Fibroblast of villous mesenchyme (primary cell): Measurements from ENCODE around the gene TECPR2. TPM values are rescaled to one million over a fixed set of nuclear protein-coding genes. Genes with fewer than 3 reads are reported as not detected.

Experiments used
- DNase-seq: peaks from one replicate; pipeline ENCODE4 v3.0.0-alpha.2; 2010; ENCODE audit warnings: low read depth
- H3K4me3 ChIP-seq: 2 replicates; pipeline ENCODE4 v1.5.1; 2011; ENCODE audit warnings: low read depth, mild to moderate bottlenecking, low read length
- total RNA-seq: library from RNA; depleted of rRNA; stranded (reverse); fragments of >200 nt; gene quantifications from 2 replicates; pipeline ENCODE4 v1.2.3, GENCODE V29; 2012
- TF ChIP-seq, protein P1 (sequence below): IDR thresholded peaks from 2 replicates; pipeline ENCODE4 v1.5.1; 2012; ENCODE audit warnings: low read depth, mild to moderate bottlenecking, low read length; ENCODE audit not compliant: insufficient read depth

TECPR2 gene
- total RNA-seq, 1 donor: 19.9 TPM

- no peak overlapping the region for H3K4me3 ChIP-seq
- TF ChIP-seq, protein P1, sequence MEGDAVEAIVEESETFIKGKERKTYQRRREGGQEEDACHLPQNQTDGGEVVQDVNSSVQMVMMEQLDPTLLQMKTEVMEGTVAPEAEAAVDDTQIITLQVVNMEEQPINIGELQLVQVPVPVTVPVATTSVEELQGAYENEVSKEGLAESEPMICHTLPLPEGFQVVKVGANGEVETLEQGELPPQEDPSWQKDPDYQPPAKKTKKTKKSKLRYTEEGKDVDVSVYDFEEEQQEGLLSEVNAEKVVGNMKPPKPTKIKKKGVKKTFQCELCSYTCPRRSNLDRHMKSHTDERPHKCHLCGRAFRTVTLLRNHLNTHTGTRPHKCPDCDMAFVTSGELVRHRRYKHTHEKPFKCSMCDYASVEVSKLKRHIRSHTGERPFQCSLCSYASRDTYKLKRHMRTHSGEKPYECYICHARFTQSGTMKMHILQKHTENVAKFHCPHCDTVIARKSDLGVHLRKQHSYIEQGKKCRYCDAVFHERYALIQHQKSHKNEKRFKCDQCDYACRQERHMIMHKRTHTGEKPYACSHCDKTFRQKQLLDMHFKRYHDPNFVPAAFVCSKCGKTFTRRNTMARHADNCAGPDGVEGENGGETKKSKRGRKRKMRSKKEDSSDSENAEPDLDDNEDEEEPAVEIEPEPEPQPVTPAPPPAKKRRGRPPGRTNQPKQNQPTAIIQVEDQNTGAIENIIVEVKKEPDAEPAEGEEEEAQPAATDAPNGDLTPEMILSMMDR: no peak
- no peak for DNase-seq
Measured at GRCh38 chr14:102496958-102497744, 134.4 kb downstream of the TECPR2 start.

DNA sequence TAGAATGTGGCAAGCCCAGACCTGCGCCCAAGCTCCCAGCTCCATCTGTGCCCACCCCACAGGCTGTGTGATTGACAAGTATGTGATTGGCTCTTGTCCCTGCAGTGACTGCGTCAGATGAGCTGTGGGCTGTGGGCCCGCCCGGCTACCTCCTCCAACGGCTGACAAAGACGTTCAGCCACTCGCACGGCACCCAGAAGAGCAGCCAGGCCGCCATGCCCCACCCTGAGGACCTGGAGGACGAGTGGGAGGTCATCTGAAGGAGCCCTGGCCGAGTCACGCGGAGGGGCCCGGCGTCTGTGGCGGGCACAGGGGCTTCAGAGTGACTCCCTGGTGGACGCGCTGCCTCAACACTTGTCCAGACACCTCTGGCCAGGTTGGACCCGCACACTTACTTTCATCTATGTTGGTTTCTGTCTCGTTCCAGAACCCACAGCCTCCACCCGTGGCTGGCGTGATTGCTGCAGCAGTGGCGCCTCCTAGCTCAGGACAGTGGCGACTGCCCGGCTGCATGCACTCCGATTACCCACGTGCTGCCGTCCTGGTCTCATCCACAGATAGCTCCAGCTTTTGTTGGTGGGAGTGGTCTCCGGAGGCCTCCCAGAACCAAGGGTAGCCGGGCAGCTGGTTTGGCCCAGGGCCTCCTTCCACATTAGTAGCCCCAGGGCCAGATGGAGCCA is 135.4 kb downstream of the TECPR2 start:
- DNase-seq: no peak
- no peak overlapping the region for H3K4me3 ChIP-seq
- TF ChIP-seq, protein P1: peak; percentile 40

DNA sequence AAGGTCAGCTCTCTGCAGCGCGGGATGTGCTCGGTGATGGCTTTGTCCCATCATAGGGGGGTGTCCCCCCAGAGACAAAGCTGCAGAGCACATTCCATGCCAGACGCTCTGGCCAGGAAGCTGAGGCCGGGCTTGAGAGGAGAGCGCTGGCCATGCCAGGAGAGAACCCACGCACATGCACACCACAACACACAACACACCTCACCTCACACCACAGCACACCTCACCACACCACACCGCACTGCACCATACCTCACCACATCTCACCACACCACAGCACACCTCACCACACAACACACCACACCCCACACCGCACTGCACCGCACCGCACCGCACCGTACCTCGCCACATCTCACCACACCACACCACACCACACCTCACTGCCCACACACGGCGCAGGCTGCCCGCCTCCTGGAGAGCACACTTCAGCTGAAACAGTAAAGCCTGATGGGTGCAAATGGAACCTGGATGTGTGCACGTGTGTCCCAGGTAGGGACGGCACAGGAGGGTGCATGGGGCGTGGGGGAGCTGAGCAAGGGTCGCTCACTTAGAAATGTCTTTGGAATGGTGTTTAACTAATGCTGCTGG is 136.0 kb downstream of the TECPR2 start:
- no peak overlapping the region for H3K4me3 ChIP-seq
- TF ChIP-seq, protein P1: no peak
- DNase-seq: no peak

GRCh38 chr14:102499401-102500157 is 136.8 kb downstream of the TECPR2 start:
- H3K4me3 ChIP-seq: no peak overlapping the region
- DNase-seq: no peak
- TF ChIP-seq, protein P1: no peak

GRCh38 chr14:102500158-102500662 is 137.5 kb downstream of the TECPR2 start:
- peak; percentile 84 for DNase-seq
- H3K4me3 ChIP-seq: no peak overlapping the region
- TF ChIP-seq, protein P1: no peak

DNA sequence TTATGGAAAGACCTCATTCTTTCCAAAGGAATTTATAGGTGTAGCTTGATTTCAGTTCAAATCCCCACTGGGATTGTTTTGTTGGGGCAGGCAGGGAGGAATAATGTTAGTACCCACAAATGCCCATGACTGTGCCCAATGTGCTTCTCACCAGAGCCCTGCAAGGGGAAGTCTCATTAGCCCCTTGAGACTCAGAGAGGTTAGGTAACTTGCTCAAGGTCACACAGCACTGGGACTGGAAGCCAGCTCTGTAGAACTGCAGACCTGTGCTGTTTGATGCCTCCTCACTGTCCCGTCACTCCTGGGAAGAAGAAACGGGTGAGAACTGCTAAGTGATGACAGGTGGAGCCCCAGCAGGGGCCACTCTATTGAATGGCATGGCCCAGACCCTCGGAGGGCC is 138.0 kb downstream of the TECPR2 start:
- DNase-seq: no peak
- H3K4me3 ChIP-seq: no peak overlapping the region
- TF ChIP-seq, protein P1: no peak
